Neuron (in vitro differentiated cells): ENCODE data around the gene KRT4.

Source experiments
- H2AFZ ChIP-seq: one replicate; pipeline ENCODE4 v1.6.1; 2013; ENCODE audit warnings: low read depth, mild to moderate bottlenecking, inconsistent platforms, low read length, moderate library complexity
- H3K27me3 ChIP-seq: one replicate; pipeline ENCODE4 v1.6.1; 2013; ENCODE audit warnings: low read length; ENCODE audit not compliant: insufficient read depth
- H3K36me3 ChIP-seq: one replicate; pipeline ENCODE4 v1.6.1; 2013; ENCODE audit warnings: low read length; ENCODE audit not compliant: insufficient read depth
- H3K4me1 ChIP-seq: one replicate; pipeline ENCODE4 v1.6.1; 2013; ENCODE audit warnings: low read length; ENCODE audit not compliant: insufficient read depth
- H3K4me3 ChIP-seq: 2 replicates; pipeline ENCODE4 v1.5.1; 2013; ENCODE audit warnings: mild to moderate bottlenecking, low read length, moderate library complexity
- H3K9me3 ChIP-seq: one replicate; pipeline ENCODE4 v1.6.1; 2013; ENCODE audit warnings: low read length

KRT4 gene

GRCh38 chr12:52846356-52846970 is 32.5 kb upstream of the KRT4 start:
- Histone ChIP-seq H3K4me1 (no peaks in the 10 kb centered on the region), H3K36me3 (no peaks in the 10 kb centered on the region), H2AFZ (no peak overlapping the region), H3K4me3 (no peak overlapping the region), H3K27me3 (peaks cover 1% of the 10 kb centered on the region), H3K9me3 (no peaks in the 10 kb centered on the region)

GRCh38 chr12:52845946-52846345 is 32.0 kb upstream of the KRT4 start:
- Histone ChIP-seq H3K36me3 (no peaks in the 10 kb centered on the region), H3K27me3 (no peaks in the 10 kb centered on the region), H3K9me3 (no peaks in the 10 kb centered on the region), H3K4me1 (no peaks in the 10 kb centered on the region), H2AFZ (no peak overlapping the region), H3K4me3 (no peak overlapping the region)

- Histone ChIP-seq H3K4me1 (no peaks in the 10 kb centered on the region), H2AFZ (no peak overlapping the region), H3K9me3 (no peaks in the 10 kb centered on the region), H3K36me3 (no peaks in the 10 kb centered on the region), H3K4me3 (no peak overlapping the region), H3K27me3 (no peaks in the 10 kb centered on the region)
These were observed 30.5 kb upstream of the KRT4 start for GRCh38 chr12:52844386-52844785.

GRCh38 chr12:52839436-52840105 is 25.7 kb upstream of the KRT4 start:
- Histone ChIP-seq H3K27me3 (no peaks in the 10 kb centered on the region), H2AFZ (no peak overlapping the region), H3K36me3 (no peaks in the 10 kb centered on the region), H3K4me1 (no peaks in the 10 kb centered on the region), H3K9me3 (no peaks in the 10 kb centered on the region), H3K4me3 (no peak overlapping the region)

- H3K9me3 ChIP-seq, result no peaks in the 10 kb centered on the region
- H3K4me1 ChIP-seq, result no peaks in the 10 kb centered on the region
- H3K36me3 ChIP-seq, result no peaks in the 10 kb centered on the region
- H2AFZ ChIP-seq, result no peak overlapping the region
- H3K4me3 ChIP-seq, result no peak overlapping the region
- no peaks in the 10 kb centered on the region for H3K27me3 ChIP-seq
These were observed 24.9 kb upstream of the KRT4 start for GRCh38 chr12:52838609-52839435.

- no peak overlapping the region for H3K4me3 ChIP-seq
These were observed 24.1 kb upstream of the KRT4 start for GRCh38 chr12:52837781-52838608.

GRCh38 chr12:52837413-52837741 is 23.5 kb upstream of the KRT4 start:
- H3K27me3 ChIP-seq, result no peaks in the 10 kb centered on the region
- no peak overlapping the region for H2AFZ ChIP-seq
- no peaks in the 10 kb centered on the region for H3K4me1 ChIP-seq
- H3K36me3 ChIP-seq, result no peaks in the 10 kb centered on the region
- H3K9me3 ChIP-seq, result no peaks in the 10 kb centered on the region
- no peak overlapping the region for H3K4me3 ChIP-seq

More at GRCh38 chr12:52837781-52838608, 24.1 kb upstream of the KRT4 start:
- Histone ChIP-seq H3K27me3 (no peaks in the 10 kb centered on the region), H3K4me1 (no peaks in the 10 kb centered on the region), H3K36me3 (no peaks in the 10 kb centered on the region), H2AFZ (no peak overlapping the region), H3K9me3 (no peaks in the 10 kb centered on the region)

GRCh38 chr12:52836491-52837412 is 22.8 kb upstream of the KRT4 start:
- Histone ChIP-seq H3K9me3 (no peaks in the 10 kb centered on the region), H3K4me3 (no peak overlapping the region), H2AFZ (no peak overlapping the region), H3K4me1 (no peaks in the 10 kb centered on the region), H3K36me3 (no peaks in the 10 kb centered on the region), H3K27me3 (no peaks in the 10 kb centered on the region)

GRCh38 chr12:52836042-52836466 is 22.1 kb upstream of the KRT4 start:
- no peaks in the 10 kb centered on the region for H3K36me3 ChIP-seq
- no peak overlapping the region for H3K4me3 ChIP-seq
- no peaks in the 10 kb centered on the region for H3K9me3 ChIP-seq
- no peaks in the 10 kb centered on the region for H3K27me3 ChIP-seq
- no peak overlapping the region for H2AFZ ChIP-seq
- no peaks in the 10 kb centered on the region for H3K4me1 ChIP-seq

GRCh38 chr12:52835271-52836041 is 21.5 kb upstream of the KRT4 start:
- Histone ChIP-seq H2AFZ (no peak overlapping the region), H3K36me3 (no peaks in the 10 kb centered on the region), H3K4me1 (no peaks in the 10 kb centered on the region), H3K27me3 (no peaks in the 10 kb centered on the region), H3K4me3 (no peak overlapping the region), H3K9me3 (no peaks in the 10 kb centered on the region)

- H3K9me3 ChIP-seq, result no peaks in the 10 kb centered on the region
These were observed 20.7 kb upstream of the KRT4 start for GRCh38 chr12:52834727-52835001.

More at GRCh38 chr12:52834727-52835001, 20.7 kb upstream of the KRT4 start:
- Histone ChIP-seq H3K27me3 (peaks cover 3% of the 10 kb centered on the region), H3K4me3 (no peak overlapping the region), H2AFZ (no peak overlapping the region), H3K4me1 (no peaks in the 10 kb centered on the region), H3K36me3 (no peaks in the 10 kb centered on the region)
